ENCODE results near the gene WDFY1. TPM values are rescaled to one million over a fixed set of nuclear protein-coding genes. Genes with fewer than 3 reads are reported as not detected.

Gene WDFY1
- total RNA-seq, 3 donors from 2014 or later, result 45.2 to 57.6 (median 46.2) TPM

- H3K27ac ChIP-seq, result peak overlapping the region in 1 of 2 donors; percentile 55
- H3K4me1 ChIP-seq, result no peaks in the 10 kb centered on the region
- H3K36me3 ChIP-seq, result no peaks in the 10 kb centered on the region
- H3K9me3 ChIP-seq, result no peaks in the 10 kb centered on the region
- intact Hi-C loops (cut with DNase I; ENCODE audit: low total_unique reads), result no loop called here
- no peaks in the 10 kb centered on the region for H3K27me3 ChIP-seq
- no peak overlapping the region for H3K4me3 ChIP-seq
- DNase-seq (ENCODE audit: low spot score in 2 of 2), result no peak
- TF ChIP-seq POLR2A (IDR thresholded peaks at IDR 0.05), result no peak
- no peak for TF ChIP-seq POLR2AphosphoS5 (IDR thresholded peaks at IDR 0.05)
- TF ChIP-seq CTCF (IDR thresholded peaks at IDR 0.05), result no peak
These were observed 103.5 kb downstream of the WDFY1 start for GRCh38 chr2:223841436-223842190.

- peak within 1 kb of the TSS; percentile 52 to 73 for H3K27ac ChIP-seq
- no peaks in the 10 kb centered on the region for H3K4me1 ChIP-seq
- peak within 1 kb of the TSS; percentile 57 to 93 (median 79) for H3K4me3 ChIP-seq
- no peaks in the 10 kb centered on the region for H3K9me3 ChIP-seq
- TF ChIP-seq POLR2A (IDR thresholded peaks at IDR 0.05) (no peak), POLR2AphosphoS5 (IDR thresholded peaks at IDR 0.05) (no peak), CTCF (IDR thresholded peaks at IDR 0.05) (no peak)
- intact Hi-C loops (cut with DNase I; ENCODE audit: low total_unique reads), result no loop called here
- H3K27me3 ChIP-seq, result no peaks in the 10 kb centered on the region
- H3K36me3 ChIP-seq, result no peaks in the 10 kb centered on the region
- DNase-seq (ENCODE audit: low spot score in 2 of 2), result peak; percentile 44 to 77
These were observed 107.7 kb downstream of the WDFY1 start, which contains the start of gene AP1S3 for GRCh38 chr2:223837287-223838061. Gene AP1S3, minus strand, starts transcription at chr2:223837582. Its CDS starts 132 bp downstream, at chr2:223837450.

- Histone ChIP-seq H3K36me3 (no peaks in the 10 kb centered on the region), H3K9me3 (no peaks in the 10 kb centered on the region), H3K4me1 (no peaks in the 10 kb centered on the region), H3K4me3 (peak overlapping the region in 1 of 3 donors; percentile 93), H3K27me3 (no peaks in the 10 kb centered on the region), H3K27ac (no peak overlapping the region)
- DNase-seq (ENCODE audit: low spot score in 2 of 2), result peak in 1 of 2 donors; percentile 28
- intact Hi-C loops (cut with DNase I; ENCODE audit: low total_unique reads), result no loop called here
- TF ChIP-seq CTCF (IDR thresholded peaks at IDR 0.05) (no peak), POLR2A (IDR thresholded peaks at IDR 0.05) (no peak), POLR2AphosphoS5 (IDR thresholded peaks at IDR 0.05) (no peak)
These were observed 109.2 kb downstream of the WDFY1 start for GRCh38 chr2:223835701-223836532.

GRCh38 chr2:223834431-223834830, 110.7 kb downstream of the WDFY1 start:
- intact Hi-C loops (cut with DNase I; ENCODE audit: low total_unique reads), result no loop called here
- TF ChIP-seq POLR2AphosphoS5 (IDR thresholded peaks at IDR 0.05) (no peak), POLR2A (IDR thresholded peaks at IDR 0.05) (no peak), CTCF (IDR thresholded peaks at IDR 0.05) (no peak)
- H3K4me1 ChIP-seq, result no peaks in the 10 kb centered on the region
- no peaks in the 10 kb centered on the region for H3K27me3 ChIP-seq
- H3K36me3 ChIP-seq, result no peaks in the 10 kb centered on the region
- no peak overlapping the region for H3K27ac ChIP-seq
- no peaks in the 10 kb centered on the region for H3K9me3 ChIP-seq
- DNase-seq (ENCODE audit: low spot score in 2 of 2), result no peak
- H3K4me3 ChIP-seq, result no peak overlapping the region
